Sigmoid colon (tissue), 4 donors: ENCODE results near the gene TNFRSF25.
"Not testable (repeated sequence)": the region's sequence is repeated elsewhere in the genome, so short reads cannot be mapped to it uniquely, and the experiment has no call there.

ENCODE experiments used
- CTCF ChIP-seq, 4 experiments: fragments of 450-650 bp in 3 of 4; fragments of 200-600 bp in 1 of 4; IDR thresholded peaks; one replicate each; pipeline ENCODE4 v1.5.1; 2016 to 2019; ENCODE audit warnings: antibody characterized with exemption in 4 of 4, mild to moderate bottlenecking in 3 of 4, moderate library complexity in 2 of 4
- EP300 ChIP-seq, 4 donors: sonication (generic); formaldehyde crosslinking; IDR thresholded peaks; one replicate each; pipeline ENCODE4 v1.6.1; 2017; ENCODE audit warnings: antibody characterized with exemption in 4 of 4
- POLR2A ChIP-seq, 2 donors: fragments of 450-650 bp; IDR thresholded peaks; one replicate each; pipeline ENCODE4 v1.6.1; 2016; ENCODE audit warnings: antibody characterized with exemption in 2 of 2, mild to moderate bottlenecking in 2 of 2, moderate library complexity in 2 of 2
- POLR2AphosphoS5 ChIP-seq, 4 donors: sonication (generic); formaldehyde crosslinking; IDR thresholded peaks; one replicate each; pipeline ENCODE4 v1.6.1; 2017; ENCODE audit warnings: antibody characterized with exemption in 4 of 4

GRCh38 chr1:6455752-6456520, 10.0 kb downstream of the TNFRSF25 start:
- TF ChIP-seq POLR2AphosphoS5, POLR2A, CTCF, EP300 (IDR thresholded peaks at IDR 0.05): not testable (repeated sequence)
